SIG-M5 treated with dmso at 0.1 percent for 504 hours (cell line): Measurements from ENCODE around the gene CPOX.

Source experiments
- DNase-seq: peaks from one replicate; lab custom pipeline; 2025; ENCODE audit not compliant: unreplicated experiment; lab: John Stamatoyannopoulos, UW

Gene CPOX

GRCh38 chr3:98596541-98597500, 3.4 kb upstream of the CPOX start:
- peak; percentile 85 for DNase-seq

GRCh38 chr3:98596087-98596486, 2.7 kb upstream of the CPOX start:
- no peak for DNase-seq

GRCh38 chr3:98594628-98595324, 1.4 kb upstream of the CPOX start:
- peak; percentile 32 for DNase-seq

- DNase-seq, result no peak
Observed at GRCh38 chr3:98592345-98592935, 971 bp downstream of the CPOX start.

- DNase-seq, result no peak
Observed at GRCh38 chr3:98589331-98590036, 3.9 kb downstream of the CPOX start.

- no peak for DNase-seq
Observed at GRCh38 chr3:98588065-98588464, 5.3 kb downstream of the CPOX start.

GRCh38 chr3:98587654-98588053, 5.8 kb downstream of the CPOX start:
- peak; percentile 40 for DNase-seq

- no peak for DNase-seq
Observed at GRCh38 chr3:98584547-98584946, 8.9 kb downstream of the CPOX start.

- no peak for DNase-seq
Observed at GRCh38 chr3:98583766-98584165, 9.6 kb downstream of the CPOX start.

GRCh38 chr3:98582042-98582441, 11.4 kb downstream of the CPOX start:
- DNase-seq, result no peak

- DNase-seq, result no peak
Observed at GRCh38 chr3:98581474-98581873, 11.9 kb downstream of the CPOX start.

- no peak for DNase-seq
Observed at GRCh38 chr3:98580401-98581386, 12.7 kb downstream of the CPOX start.

GRCh38 chr3:98577178-98577895, 16.1 kb downstream of the CPOX start:
- no peak for DNase-seq

GRCh38 chr3:98574132-98574531, 19.3 kb downstream of the CPOX start:
- DNase-seq, result no peak

GRCh38 chr3:98573181-98573728, 20.2 kb downstream of the CPOX start:
- DNase-seq, result peak; percentile 17

GRCh38 chr3:98568402-98568801, 25.0 kb downstream of the CPOX start:
- no peak for DNase-seq

- DNase-seq, result no peak
Observed at GRCh38 chr3:98567666-98568270, 25.6 kb downstream of the CPOX start.

- no peak for DNase-seq
Observed at GRCh38 chr3:98565843-98566242, 27.6 kb downstream of the CPOX start.

- no peak for DNase-seq
Observed at GRCh38 chr3:98565237-98565643, 28.2 kb downstream of the CPOX start.
